ENCODE data around the gene PSMC6.

Gene PSMC6

GRCh38 chr14:52706724-52707706 is at the start of gene PSMC6:
TSS of gene PSMC6 (plus strand) at chr14:52707200. CDS start at chr14:52707220, 20 bp downstream.
- DNase-seq = peak; percentile 98

- DNase-seq = no peak
Observed at GRCh38 chr14:52660325-52660724, 46.7 kb upstream of the PSMC6 start.

- no peak for DNase-seq
Observed at GRCh38 chr14:52660832-52661231, 46.2 kb upstream of the PSMC6 start.

- DNase-seq = no peak
Observed at GRCh38 chr14:52661314-52661713, 45.7 kb upstream of the PSMC6 start.

- no peak for DNase-seq
Observed at GRCh38 chr14:52663850-52664249, 43.1 kb upstream of the PSMC6 start.

GRCh38 chr14:52678591-52678990 is 28.4 kb upstream of the PSMC6 start:
- DNase-seq = no peak

GRCh38 chr14:52683985-52684520 is 22.9 kb upstream of the PSMC6 start:
- DNase-seq = no peak

- no peak for DNase-seq
Observed at GRCh38 chr14:52686176-52686575, 20.8 kb upstream of the PSMC6 start.

GRCh38 chr14:52690983-52691760 is 15.8 kb upstream of the PSMC6 start:
- no peak for DNase-seq

- DNase-seq = no peak
Observed at GRCh38 chr14:52692248-52692962, 14.6 kb upstream of the PSMC6 start.

- DNase-seq = no peak
Observed at GRCh38 chr14:52693036-52693435, 14.0 kb upstream of the PSMC6 start.

- DNase-seq = no peak
Observed at GRCh38 chr14:52693532-52693931, 13.5 kb upstream of the PSMC6 start.

- DNase-seq = peak; percentile 37
Observed at GRCh38 chr14:52694761-52695480, 12.1 kb upstream of the PSMC6 start.

GRCh38 chr14:52695481-52696091 is 11.4 kb upstream of the PSMC6 start, which contains the start of gene ERO1A:
TSS of gene ERO1A (minus strand) at chr14:52695558. CDS start at chr14:52695481, 77 bp downstream.
- DNase-seq = peak; percentile 60

GRCh38 chr14:52700701-52701172 is 6.3 kb upstream of the PSMC6 start:
- no peak for DNase-seq

GRCh38 chr14:52701223-52701622 is 5.8 kb upstream of the PSMC6 start:
- no peak for DNase-seq

GRCh38 chr14:52703225-52703624 is 3.8 kb upstream of the PSMC6 start:
- no peak for DNase-seq

GRCh38 chr14:52703664-52704063 is 3.3 kb upstream of the PSMC6 start:
- DNase-seq = no peak

GRCh38 chr14:52706286-52706685 is 714 bp upstream of the PSMC6 start:
- peak; percentile 19 for DNase-seq

GRCh38 chr14:52711666-52712065 is 4.7 kb downstream of the PSMC6 start:
- DNase-seq = no peak

GRCh38 chr14:52716155-52716554 is 9.2 kb downstream of the PSMC6 start:
- no peak for DNase-seq
